ENCODE results near the gene SLFN12L. TPM values are rescaled to one million over a fixed set of nuclear protein-coding genes. Genes with fewer than 3 reads are reported as not detected.

The SLFN12L gene
- total RNA-seq, 1 experiment from 2014 or later, result not detected

- no peak overlapping the region for H2BK20ac ChIP-seq (ENCODE audit: low read depth, low read length, poor library complexity, severe bottlenecking)
- WGBS (ENCODE audit: extremely low coverage, insufficient read length, low lambda C conversion rate), result no CpG with 5 or more reads among the region's 2 CpGs
- TF ChIP-seq, protein P1, sequence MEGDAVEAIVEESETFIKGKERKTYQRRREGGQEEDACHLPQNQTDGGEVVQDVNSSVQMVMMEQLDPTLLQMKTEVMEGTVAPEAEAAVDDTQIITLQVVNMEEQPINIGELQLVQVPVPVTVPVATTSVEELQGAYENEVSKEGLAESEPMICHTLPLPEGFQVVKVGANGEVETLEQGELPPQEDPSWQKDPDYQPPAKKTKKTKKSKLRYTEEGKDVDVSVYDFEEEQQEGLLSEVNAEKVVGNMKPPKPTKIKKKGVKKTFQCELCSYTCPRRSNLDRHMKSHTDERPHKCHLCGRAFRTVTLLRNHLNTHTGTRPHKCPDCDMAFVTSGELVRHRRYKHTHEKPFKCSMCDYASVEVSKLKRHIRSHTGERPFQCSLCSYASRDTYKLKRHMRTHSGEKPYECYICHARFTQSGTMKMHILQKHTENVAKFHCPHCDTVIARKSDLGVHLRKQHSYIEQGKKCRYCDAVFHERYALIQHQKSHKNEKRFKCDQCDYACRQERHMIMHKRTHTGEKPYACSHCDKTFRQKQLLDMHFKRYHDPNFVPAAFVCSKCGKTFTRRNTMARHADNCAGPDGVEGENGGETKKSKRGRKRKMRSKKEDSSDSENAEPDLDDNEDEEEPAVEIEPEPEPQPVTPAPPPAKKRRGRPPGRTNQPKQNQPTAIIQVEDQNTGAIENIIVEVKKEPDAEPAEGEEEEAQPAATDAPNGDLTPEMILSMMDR (conservative IDR thresholded peaks at IDR 0.05), result no peak
Measured at GRCh38 chr17:35428229-35428628, 109.2 kb downstream of the SLFN12L start.

More at GRCh38 chr17:35428229-35428628, 109.2 kb downstream of the SLFN12L start:
- H2AFZ ChIP-seq (ENCODE audit: low read length), result no peak overlapping the region
- H3K9me3 ChIP-seq (ENCODE audit: control insufficient read depth, low read depth, low read length), result no peaks in the 10 kb centered on the region
- peaks cover 50 to 52% of the 10 kb centered on the region in 2 experiments for H3K4me1 Mint-ChIP-seq
- peaks cover 18% of the 10 kb centered on the region for H3K23me2 ChIP-seq (ENCODE audit: insufficient read length, low read depth, low read length, poor library complexity, severe bottlenecking)
- H3K18ac ChIP-seq (ENCODE audit: insufficient read length, low read depth, low read length), result no peak overlapping the region
- H4K20me1 ChIP-seq (ENCODE audit: control insufficient read depth, insufficient read depth, insufficient read length), result no peaks in the 10 kb centered on the region
- no peak overlapping the region for H3K4ac ChIP-seq (ENCODE audit: low read depth, low read length)
- H3K4me3 Mint-ChIP-seq, result no peak overlapping the region
- H3T11ph ChIP-seq (ENCODE audit: low read length), result no peak overlapping the region
- peaks cover 14% of the 10 kb centered on the region; the same call in 1 of the 2 replicates for H3K4me1 ChIP-seq (ENCODE audit: insufficient read depth, low read length)
- H3K27me3 ChIP-seq (ENCODE audit: insufficient read depth, low read length), result no peaks in the 10 kb centered on the region
- no peak overlapping the region for H2AK5ac ChIP-seq (ENCODE audit: insufficient read length, low read length)
- H3K14ac ChIP-seq (ENCODE audit: insufficient read depth, low read length), result no peak overlapping the region
- H3K79me2 ChIP-seq (ENCODE audit: insufficient read depth, low read length), result peaks cover 9% of the 10 kb centered on the region
- H3K79me1 ChIP-seq (ENCODE audit: insufficient read depth, low read depth, low read length, poor library complexity, severe bottlenecking), result peaks cover 3% of the 10 kb centered on the region
- no peak overlapping the region for H3K27ac ChIP-seq (ENCODE audit: insufficient read length, low read depth, low read length)
- no peak overlapping the region for H4K91ac ChIP-seq (ENCODE audit: insufficient read length, low read depth, low read length)
- no peak overlapping the region for H3K9ac ChIP-seq (ENCODE audit: extremely low read depth, insufficient read length, low read length)
- no peak overlapping the region for H2BK5ac ChIP-seq (ENCODE audit: insufficient read length, low read length)
- no peak overlapping the region for H2BK15ac ChIP-seq (ENCODE audit: low read depth, low read length)
- no peak overlapping the region for H2BK12ac ChIP-seq (ENCODE audit: insufficient read length, low read depth, low read length)
- H4K5ac ChIP-seq (ENCODE audit: insufficient read length, low read depth, low read length), result no peak overlapping the region
- DNase-seq, result no peak
- H3K56ac ChIP-seq (ENCODE audit: insufficient read length, low read depth, low read length), result no peak overlapping the region
- H3K36me3 Mint-ChIP-seq (ENCODE audit: insufficient read depth in 1 of 3, low read depth in 3 of 3), result peaks cover 2 to 4% (median 2%) of the 10 kb centered on the region in 3 experiments; a peak in 4 of 7 replicates
- no peak overlapping the region for H3K23ac ChIP-seq (ENCODE audit: insufficient read length, low read depth, low read length)
- no peak overlapping the region for H3K27ac Mint-ChIP-seq
- H2BK120ac ChIP-seq (ENCODE audit: low read depth, low read length, poor library complexity, severe bottlenecking), result no peak overlapping the region
- H3K9me3 Mint-ChIP-seq, result 0 out of 5 replicates have a peak, but pooled peaks cover 0 to 3% of the 10 kb centered on the region in 2 experiments
- peaks cover 13% of the 10 kb centered on the region for H3K27me3 Mint-ChIP-seq (ENCODE audit: low read depth)
- no peak overlapping the region for H4K8ac ChIP-seq (replicated peaks; ENCODE audit: insufficient read length, low read depth, low read length)
- H3K4me2 ChIP-seq (ENCODE audit: insufficient read depth, insufficient read length, low read length), result no peak overlapping the region
